ENCODE measurements around the gene SRCIN1. TPM values are rescaled to one million over a fixed set of nuclear protein-coding genes. Genes with fewer than 3 reads are reported as not detected.

Gene SRCIN1
- total RNA-seq, 1 experiment from 2014 or later = 0.80 TPM

DNA sequence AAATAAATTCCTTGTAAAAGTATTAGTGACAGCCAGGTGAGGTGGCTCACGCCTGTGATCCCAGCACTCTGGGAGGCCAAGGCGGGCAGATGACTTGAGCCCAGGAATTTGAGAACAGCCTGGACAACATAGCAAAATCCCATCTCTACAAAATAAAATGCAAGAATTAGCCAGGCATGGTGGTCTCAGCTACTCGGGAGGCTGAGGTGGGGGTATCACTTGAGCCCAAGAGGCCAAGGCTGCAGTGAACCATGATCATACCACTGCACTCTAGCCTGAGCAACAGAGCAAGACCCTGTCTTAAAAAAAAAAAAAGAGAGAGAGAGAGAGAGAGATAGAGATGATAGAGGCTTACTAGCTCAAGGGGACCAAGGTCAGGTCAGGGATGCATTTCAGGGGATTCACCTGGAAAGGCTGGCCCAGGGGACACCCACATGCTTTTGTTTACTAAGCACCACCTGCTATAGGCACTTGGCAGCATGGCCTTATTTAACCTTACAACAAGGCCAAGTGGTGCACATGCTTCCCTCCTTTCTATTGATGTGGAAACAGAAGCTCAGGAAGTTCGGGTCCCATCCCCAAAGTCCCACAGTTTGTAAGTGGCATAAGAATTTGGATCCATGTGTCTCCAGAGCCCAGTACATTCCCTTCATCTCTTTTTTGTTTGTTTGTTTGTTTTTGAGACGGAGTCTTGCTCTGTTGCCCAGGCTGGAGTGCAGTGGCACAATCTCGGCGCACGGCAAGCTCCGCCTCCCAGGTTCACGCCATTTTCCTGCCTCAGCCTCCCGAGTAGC is 12.4 kb upstream of the SRCIN1 start:
- DNase-seq (ENCODE audit: low read depth) = no peak

- no peak for DNase-seq (ENCODE audit: low read depth)
Measured at GRCh38 chr17:38617074-38617860, 11.5 kb upstream of the SRCIN1 start.

- DNase-seq (ENCODE audit: low read depth) = no peak
Measured at GRCh38 chr17:38616361-38616760, 10.6 kb upstream of the SRCIN1 start.

DNA sequence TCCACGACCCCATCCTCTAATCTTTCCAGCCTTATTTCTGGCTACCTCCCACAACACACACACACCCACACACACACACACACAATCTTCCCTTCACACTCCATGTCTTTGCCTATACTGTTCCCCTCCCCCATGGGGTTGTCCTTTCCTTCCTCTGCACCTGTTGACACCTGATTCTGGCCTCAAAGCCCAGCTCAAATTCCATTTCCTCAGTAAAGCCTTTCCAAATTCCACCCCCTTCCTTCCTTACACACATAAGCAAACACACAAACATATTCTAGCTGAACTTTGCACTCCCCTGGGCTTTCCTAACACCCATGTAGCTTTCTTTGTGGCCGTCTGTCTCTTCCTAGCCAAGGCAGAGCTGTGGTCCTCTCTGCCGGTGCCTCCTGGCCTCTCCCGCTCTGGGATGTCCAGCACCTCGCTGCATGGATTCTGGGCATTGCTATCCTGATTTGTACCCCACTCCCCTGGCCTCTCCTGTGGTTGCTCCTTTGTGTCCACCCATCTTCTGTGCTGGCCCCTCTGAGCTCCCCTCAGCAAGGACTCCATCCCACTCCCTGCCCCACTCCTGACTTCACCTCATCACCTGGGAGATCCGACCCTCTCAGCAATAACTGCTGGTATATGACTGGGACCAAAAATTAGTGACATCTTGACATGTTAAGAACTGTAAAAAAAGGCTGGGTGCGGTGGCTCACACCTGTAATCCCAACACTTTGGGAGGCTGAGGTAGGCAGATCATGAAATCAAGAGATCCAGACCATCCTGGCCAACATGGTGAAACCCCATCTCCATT is 8.4 kb upstream of the SRCIN1 start:
- no peak for DNase-seq (ENCODE audit: low read depth)

GRCh38 chr17:38613525-38613980 is 7.8 kb upstream of the SRCIN1 start:
- DNase-seq (ENCODE audit: low read depth) = no peak

GRCh38 chr17:38611872-38612376 is 6.2 kb upstream of the SRCIN1 start:
- DNase-seq (ENCODE audit: low read depth) = no peak

DNA sequence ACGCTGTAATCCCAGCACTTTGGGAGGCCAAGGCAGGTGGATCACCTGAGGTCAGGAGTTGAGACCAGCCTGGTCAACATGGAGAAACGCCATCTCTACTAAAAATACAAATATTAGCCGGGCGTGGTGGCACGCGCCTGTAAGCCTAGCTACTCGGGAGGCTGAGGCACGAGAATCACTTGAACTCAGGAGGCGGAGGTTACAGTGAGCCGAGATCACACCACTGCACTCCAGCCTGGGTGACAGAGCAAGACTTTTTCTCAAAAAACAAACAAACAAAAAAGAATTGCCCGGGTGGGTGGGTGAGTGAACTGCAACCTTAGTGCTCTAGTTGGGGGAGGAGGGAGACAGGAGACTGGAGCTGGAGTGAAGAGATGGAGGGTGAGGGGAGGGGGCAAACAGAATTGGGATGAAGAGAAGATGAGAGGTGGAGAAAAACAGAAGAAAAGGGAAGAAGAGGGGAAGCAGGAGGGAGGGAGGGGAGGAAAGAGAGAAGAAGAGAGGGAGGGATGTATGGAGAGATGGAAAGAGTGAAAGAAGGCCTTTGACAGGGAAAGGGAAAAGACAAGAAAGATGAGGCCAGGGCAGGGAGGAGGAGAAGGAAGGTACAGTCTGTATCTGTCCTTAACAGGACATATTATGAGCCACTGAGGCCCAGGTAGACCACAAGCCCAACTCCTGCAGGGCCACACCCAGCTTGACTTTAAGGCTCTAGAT is 5.5 kb upstream of the SRCIN1 start:
- no peak for DNase-seq (ENCODE audit: low read depth)

GRCh38 chr17:38609280-38610031 is 3.7 kb upstream of the SRCIN1 start:
- DNase-seq (ENCODE audit: low read depth) = no peak

DNA sequence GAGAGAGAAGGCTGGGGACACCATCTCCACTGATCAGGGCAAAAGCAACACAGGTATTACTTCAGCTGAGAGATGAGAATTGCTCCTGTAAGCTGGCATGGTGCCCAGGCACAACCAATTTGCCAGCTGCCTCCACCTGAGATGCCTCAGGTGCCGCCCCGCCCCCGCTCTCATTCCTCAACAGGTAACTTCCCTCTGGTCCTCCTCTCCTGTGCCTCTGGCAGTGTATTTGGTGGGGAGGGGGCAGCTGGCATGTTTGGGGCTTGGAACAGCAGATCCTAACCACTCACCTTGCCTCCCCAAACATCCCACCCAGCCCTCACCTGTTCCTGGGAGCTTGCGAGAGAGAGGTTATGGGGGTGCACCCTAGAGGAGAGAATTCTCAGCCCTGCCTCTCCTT is 2.9 kb upstream of the SRCIN1 start:
- DNase-seq (ENCODE audit: low read depth) = no peak

DNA sequence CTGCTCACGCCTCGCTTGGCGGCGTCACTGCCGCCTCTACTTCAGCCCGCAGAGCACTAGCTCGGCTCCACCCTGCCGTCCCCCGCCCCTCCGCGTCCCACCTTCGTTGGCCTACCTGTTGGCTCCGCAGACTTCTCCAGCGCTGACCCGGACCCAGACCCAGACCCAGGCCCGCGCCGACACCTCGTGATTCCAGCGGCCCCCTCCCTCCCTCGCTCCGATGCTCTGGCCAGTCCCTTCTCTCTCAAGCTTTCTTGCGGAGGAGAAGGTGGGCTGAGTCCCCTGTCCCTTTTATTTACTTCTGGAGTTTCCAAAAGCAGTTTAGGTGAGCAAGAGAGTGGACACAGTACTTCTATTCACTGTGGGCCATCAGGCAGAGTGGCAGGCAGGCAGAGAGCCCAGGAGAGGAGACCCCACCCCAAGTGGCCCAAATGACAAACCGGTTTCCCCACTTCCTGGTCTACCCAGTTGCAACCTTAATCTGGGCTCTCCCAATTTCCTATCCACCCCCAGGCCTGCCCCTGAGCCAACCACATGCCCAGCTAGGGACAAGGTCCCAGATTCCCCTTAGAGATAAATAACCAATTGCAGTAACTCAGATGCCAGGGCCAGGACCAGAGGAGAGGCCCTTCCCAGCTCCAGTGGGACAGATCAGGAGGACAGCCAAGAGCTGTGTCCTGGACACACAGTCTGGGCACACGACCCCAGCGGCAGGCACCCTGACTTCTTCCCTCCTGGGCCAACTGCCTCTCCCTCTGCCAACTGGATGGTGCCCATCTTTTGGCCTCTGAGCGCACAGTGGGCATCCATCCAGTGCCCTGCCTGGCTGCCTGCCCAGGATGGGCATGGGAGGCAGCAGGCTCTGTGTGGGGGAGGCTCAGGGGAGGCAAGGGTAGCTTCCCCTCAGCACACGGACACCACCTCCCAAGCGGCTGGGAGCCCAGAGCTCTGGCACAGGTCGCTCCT is 1.2 kb upstream of the SRCIN1 start:
- no peak for DNase-seq (ENCODE audit: low read depth)

DNA sequence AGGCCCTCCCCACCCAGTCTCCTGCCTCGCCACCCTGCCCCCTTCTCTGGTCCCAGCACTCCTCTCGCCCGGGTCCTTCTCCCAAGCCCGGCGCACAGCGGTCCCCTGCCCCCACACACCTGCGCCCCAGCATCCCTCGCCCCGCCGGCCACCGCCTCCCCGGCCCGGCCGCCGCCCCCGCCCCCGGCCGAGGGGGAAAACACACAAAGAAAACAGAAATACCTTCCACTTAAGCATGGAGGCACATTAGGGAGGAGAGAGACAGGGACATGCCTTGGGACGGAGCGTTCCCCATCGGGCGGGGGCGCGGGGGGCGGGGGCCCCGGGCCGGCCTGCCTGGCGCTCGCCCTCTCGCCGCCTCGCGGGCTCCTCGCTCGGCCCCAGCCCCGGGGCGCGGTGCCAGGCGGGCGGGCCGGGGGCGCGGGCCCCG is 326 bp downstream of the SRCIN1 start:
- DNase-seq (ENCODE audit: low read depth) = no peak

- DNase-seq (ENCODE audit: low read depth) = peak; percentile 22
Measured at GRCh38 chr17:38604479-38605403, 1.0 kb downstream of the SRCIN1 start.

- no peak for DNase-seq (ENCODE audit: low read depth)
Measured at GRCh38 chr17:38603786-38604478, 1.8 kb downstream of the SRCIN1 start.

GRCh38 chr17:38602956-38603785 is 2.6 kb downstream of the SRCIN1 start:
- DNase-seq (ENCODE audit: low read depth) = no peak

- no peak for DNase-seq (ENCODE audit: low read depth)
Measured at GRCh38 chr17:38602453-38602852, 3.3 kb downstream of the SRCIN1 start.

- DNase-seq (ENCODE audit: low read depth) = no peak
Measured at GRCh38 chr17:38601539-38602351, 4.0 kb downstream of the SRCIN1 start.
